GM19463 (cell line): ENCODE measurements around the gene UBE2Q1.
"Not testable (repeated sequence)": the region's sequence is repeated elsewhere in the genome, so short reads cannot be mapped to it uniquely, and the experiment has no call there.

Experiments used
- ATAC-seq: cut with Tn5 transposase; IDR thresholded peaks from one replicate; pipeline ENCODE4 v1.9.1; 2021; ENCODE audit warnings: mild to moderate bottlenecking, moderate library complexity; ENCODE audit not compliant: unreplicated experiment

UBE2Q1 gene

GRCh38 chr1:154552036-154552435, 6.4 kb downstream of the UBE2Q1 start:
- no peak for ATAC-seq

- no peak for ATAC-seq
Observed at GRCh38 chr1:154551474-154551873, 7.0 kb downstream of the UBE2Q1 start.

GRCh38 chr1:154550657-154551056, 7.8 kb downstream of the UBE2Q1 start:
- ATAC-seq, result no peak

GRCh38 chr1:154550070-154550469, 8.4 kb downstream of the UBE2Q1 start:
- no peak for ATAC-seq

GRCh38 chr1:154549202-154549770, 9.2 kb downstream of the UBE2Q1 start:
- ATAC-seq, result no peak

GRCh38 chr1:154548028-154548427, 10.4 kb downstream of the UBE2Q1 start:
- ATAC-seq, result no peak

- ATAC-seq, result no peak
Observed at GRCh38 chr1:154547105-154547732, 11.2 kb downstream of the UBE2Q1 start.

GRCh38 chr1:154546264-154547063, 12.0 kb downstream of the UBE2Q1 start:
- no peak for ATAC-seq

- ATAC-seq, result no peak
Observed at GRCh38 chr1:154541231-154541630, 17.2 kb downstream of the UBE2Q1 start.

- no peak for ATAC-seq
Observed at GRCh38 chr1:154539486-154540483, 18.7 kb downstream of the UBE2Q1 start.

GRCh38 chr1:154536570-154536969, 21.9 kb downstream of the UBE2Q1 start:
- no peak for ATAC-seq

- ATAC-seq, result no peak
Observed at GRCh38 chr1:154533952-154534844, 24.3 kb downstream of the UBE2Q1 start.

GRCh38 chr1:154531950-154532349, 26.5 kb downstream of the UBE2Q1 start:
- not testable (repeated sequence) for ATAC-seq

GRCh38 chr1:154529308-154529707, 29.2 kb downstream of the UBE2Q1 start:
- no peak for ATAC-seq

- ATAC-seq, result no peak
Observed at GRCh38 chr1:154527192-154527591, 31.3 kb downstream of the UBE2Q1 start.

GRCh38 chr1:154524881-154525280, 33.6 kb downstream of the UBE2Q1 start:
- ATAC-seq, result no peak

GRCh38 chr1:154521695-154522094, 36.8 kb downstream of the UBE2Q1 start:
- no peak for ATAC-seq

GRCh38 chr1:154520333-154520732, 38.1 kb downstream of the UBE2Q1 start:
- no peak for ATAC-seq

- ATAC-seq, result no peak
Observed at GRCh38 chr1:154519591-154519991, 38.9 kb downstream of the UBE2Q1 start.

GRCh38 chr1:154517661-154518060, 40.8 kb downstream of the UBE2Q1 start:
- no peak for ATAC-seq
